Measurements from ENCODE around the gene TBL2.
A peak's percentile ranks its signal among the peaks of the same experiment; 100 is the strongest.
"Not testable (repeated sequence)": the region's sequence is repeated elsewhere in the genome, so short reads cannot be mapped to it uniquely, and the experiment has no call there.

TBL2 gene

GRCh38 chr7:73593207-73594045 is 15.0 kb upstream of the TBL2 start:
- no peak overlapping the region for H3K4me3 ChIP-seq (ENCODE audit: low read length)
- no peak for DNase-seq (ENCODE audit: low read depth)
- no peak for TF ChIP-seq CTCF (conservative IDR thresholded peaks at IDR 0.05; ENCODE audit: low read depth, low read length)

- no peak for TF ChIP-seq CTCF (conservative IDR thresholded peaks at IDR 0.05; ENCODE audit: low read depth, low read length)
- no peak overlapping the region for H3K4me3 ChIP-seq (ENCODE audit: low read length)
- DNase-seq (ENCODE audit: low read depth), result no peak
These were observed 8.5 kb upstream of the TBL2 start for GRCh38 chr7:73586911-73587310.

- H3K4me3 ChIP-seq (ENCODE audit: low read length), result no peak overlapping the region
- no peak for DNase-seq (ENCODE audit: low read depth)
- TF ChIP-seq CTCF (conservative IDR thresholded peaks at IDR 0.05; ENCODE audit: low read depth, low read length), result no peak
These were observed 6.8 kb upstream of the TBL2 start for GRCh38 chr7:73585196-73585595.

- no peak for TF ChIP-seq CTCF (conservative IDR thresholded peaks at IDR 0.05; ENCODE audit: low read depth, low read length)
- no peak overlapping the region for H3K4me3 ChIP-seq (ENCODE audit: low read length)
- no peak for DNase-seq (ENCODE audit: low read depth)
These were observed 4.4 kb upstream of the TBL2 start for GRCh38 chr7:73582664-73583202.

GRCh38 chr7:73581006-73581405 is 2.6 kb upstream of the TBL2 start:
- not testable (repeated sequence) for H3K4me3 ChIP-seq (ENCODE audit: low read length); DNase-seq (ENCODE audit: low read depth)

GRCh38 chr7:73577627-73578341 is 595 bp downstream of the TBL2 start:
- TF ChIP-seq CTCF (conservative IDR thresholded peaks at IDR 0.05; ENCODE audit: low read depth, low read length), result no peak
- DNase-seq (ENCODE audit: low read depth), result no peak
- H3K4me3 ChIP-seq (ENCODE audit: low read length), result peak overlapping the region; percentile 83

- H3K4me3 ChIP-seq (ENCODE audit: low read length), result no peak overlapping the region
- no peak for DNase-seq (ENCODE audit: low read depth)
- no peak for TF ChIP-seq CTCF (conservative IDR thresholded peaks at IDR 0.05; ENCODE audit: low read depth, low read length)
These were observed 4.6 kb downstream of the TBL2 start for GRCh38 chr7:73573791-73574190.

All from retinal pigment epithelial cell (primary cell).